ENCODE data around the gene CLIP4. TPM values are rescaled to one million over a fixed set of nuclear protein-coding genes. Genes with fewer than 3 reads are reported as not detected.

Gene CLIP4
- total and polyA plus RNA-seq, 2 of the 4 experiments (the other 2 are of a cell fraction): 29.7 to 66.3 TPM

GRCh38 chr2:29147963-29148362, 32.7 kb downstream of the CLIP4 start:
- CTCF ChIA-PET: no interaction called here
- Histone ChIP-seq H3K27ac (ENCODE audit: insufficient read depth, low read length) (no peak overlapping the region), H3K9me1 (ENCODE audit: insufficient read depth, low read length) (peaks cover 10% of the 10 kb centered on the region), H2BK5ac (ENCODE audit: low read depth, low read length, poor library complexity, severe bottlenecking) (no peak overlapping the region), H3K4me2 (ENCODE audit: low read depth, low read length) (no peak overlapping the region), H3K14ac (replicated peaks; ENCODE audit: low read depth, low read length) (no peak overlapping the region), H3K4ac (ENCODE audit: low read depth, low read length) (no peak overlapping the region), H3K23ac (ENCODE audit: low read depth, low read length) (no peak overlapping the region), H2AFZ (replicated peaks; ENCODE audit: low read length, poor library complexity) (no peak overlapping the region), H3K36me3 (ENCODE audit: control insufficient read depth, insufficient read depth, low read length) (peaks cover 24% of the 10 kb centered on the region), H3K4me3 (ENCODE audit: insufficient read depth, low read depth, low read length) (no peak overlapping the region), H2AK5ac (ENCODE audit: low read depth, low read length) (no peak overlapping the region), H3K4me1 (ENCODE audit: control insufficient read depth, insufficient read depth, low read length) (no peaks in the 10 kb centered on the region), H3K79me1 (ENCODE audit: low read depth in 1 of 2, low read length in 2 of 2) (peaks cover 9 to 20% of the 10 kb centered on the region in 2 experiments), H3K18ac (ENCODE audit: low read depth, low read length) (no peak overlapping the region), H2BK120ac (ENCODE audit: low read depth, low read length) (no peak overlapping the region), H2BK20ac (ENCODE audit: low read depth, low read length) (no peak overlapping the region), H4K8ac (ENCODE audit: low read depth in 2 of 2, low read length in 2 of 2) (no peak overlapping the region), H4K91ac (ENCODE audit: insufficient read depth, low read depth, low read length) (no peak overlapping the region), H3K56ac (ENCODE audit: extremely low read depth, insufficient read depth, low read length) (no peak overlapping the region), H4K20me1 (ENCODE audit: insufficient read depth, low read length) (no peaks in the 10 kb centered on the region), H3K27me3 (ENCODE audit: control insufficient read depth, insufficient read depth, low read length) (no peaks in the 10 kb centered on the region), H2AK9ac (replicated peaks; ENCODE audit: low read depth, low read length, poor library complexity) (no peak overlapping the region), H4K5ac (ENCODE audit: low read depth, low read length) (no peak overlapping the region), H2BK15ac (ENCODE audit: low read depth, low read length) (no peak overlapping the region), H3K9me3 (ENCODE audit: control insufficient read depth, insufficient read depth, low read length) (no peaks in the 10 kb centered on the region), H3K9ac (ENCODE audit: low read depth, low read length) (no peak overlapping the region)
- no CpG with 5 or more reads among the region's 3 CpGs for WGBS, 2 experiments (ENCODE audit: extremely low coverage in 2 of 2, insufficient read length in 1 of 2)
- no peak for ATAC-seq (ENCODE audit: low read depth)
- BruUV-seq (replicated peaks): no TSS peak
- TF ChIP-seq RCOR1 (IDR thresholded peaks at IDR 0.05; ENCODE audit: insufficient replicate concordance, low read length) (no peak), MAZ (IDR thresholded peaks at IDR 0.05; ENCODE audit: borderline replicate concordance, low read depth, low read length) (no peak), POLR2A (IDR thresholded peaks at IDR 0.05; ENCODE audit: low read depth, low read length) (no peak), CTCF (conservative IDR thresholded peaks at IDR 0.05; ENCODE audit: low read depth, low read length) (no peak), NFE2L2 (IDR thresholded peaks at IDR 0.05; ENCODE audit: low read depth, low read length) (no peak), BHLHE40 (IDR thresholded peaks at IDR 0.05; ENCODE audit: low read depth, low read length) (no peak), USF2 (IDR thresholded peaks at IDR 0.05; ENCODE audit: low read depth, low read length) (no peak)
- no peak for DNase-seq
- POLR2A ChIA-PET (ENCODE audit: unreplicated experiment): no interaction called here
- dilution Hi-C loops (cut with HindIII; ENCODE audit: low sequenced_read_pairs, unreplicated experiment): no loop called here
- intact Hi-C loops (cut with micrococcal nuclease): no loop called here
- in situ Hi-C loops (cut with MboI; ENCODE audit: low sequenced_read_pairs): no loop called here
